CD4-positive, alpha-beta T cell (primary cell): ENCODE data around the gene CRB1. TPM values are rescaled to one million over a fixed set of nuclear protein-coding genes. Genes with fewer than 3 reads are reported as not detected.

Source experiments
- ATAC-seq: fragments of 200-7000 bp; cut with Tn5 transposase; one replicate; pipeline ENCODE4 v1.10.0; 2022; ENCODE audit warnings: mild to moderate bottlenecking; ENCODE audit not compliant: poor library complexity
- CTCF ChIA-PET: fragments of 350-600 bp; sonication (Branson Sonifier 250); formaldehyde crosslinking; loops from one replicate; lab custom pipeline; 2021; ENCODE audit warnings: antibody characterized with exemption, inconsistent platforms; lab: Charles Lee
- POLR2A ChIA-PET: fragments of 350-600 bp; sonication (Branson Sonifier 250); formaldehyde crosslinking; loops from one replicate; lab custom pipeline; 2021; ENCODE audit warnings: antibody characterized with exemption, inconsistent platforms; lab: Charles Lee
- DNase-seq, 14 experiments: peaks; one replicate each; pipeline ENCODE4 v3.0.0-alpha.2; 2013 to 2020; ENCODE audit warnings: mixed read lengths in 2 of 14
- H3K27ac ChIP-seq, 2 donors: one replicate each; pipeline versions ENCODE4 v1.5.1 to v1.7.0; 2013; ENCODE audit warnings: low read length in 2 of 2, low read depth in 1 of 2, mild to moderate bottlenecking in 1 of 2
- H3K27me3 ChIP-seq, 2 experiments: 1 replicate in 1 of 2; 2 replicates in 1 of 2; pipeline versions ENCODE4 v1.6.1 to v1.7.0; 2013; ENCODE audit warnings: low read length in 2 of 2, control low read depth in 1 of 2, mild to moderate bottlenecking in 1 of 2, moderate library complexity in 1 of 2; ENCODE audit not compliant: insufficient read depth in 2 of 2, control insufficient read depth in 1 of 2
- H3K36me3 ChIP-seq: one replicate; pipeline ENCODE4 v1.6.1; 2013; ENCODE audit warnings: low read length, control low read depth; ENCODE audit not compliant: insufficient read depth
- H3K4me1 ChIP-seq: one replicate; pipeline ENCODE4 v1.6.1; 2013; ENCODE audit warnings: low read length, control low read depth; ENCODE audit not compliant: insufficient read depth
- H3K4me3 ChIP-seq: one replicate; pipeline ENCODE4 v1.5.1; 2013; ENCODE audit warnings: mild to moderate bottlenecking, low read length, moderate library complexity
- H3K9me3 ChIP-seq, 2 experiments: 1 replicate in 1 of 2; 2 replicates in 1 of 2; pipeline versions ENCODE4 v1.6.1 to v1.7.0; 2013; ENCODE audit warnings: low read length in 2 of 2, mild to moderate bottlenecking in 2 of 2, control low read depth in 1 of 2, moderate library complexity in 1 of 2; ENCODE audit not compliant: control insufficient read depth in 1 of 2, insufficient read depth in 1 of 2
- H3K27ac Mint-ChIP-seq: one replicate; pipeline ENCODE4 v1.8.0; 2020; ENCODE audit warnings: mixed read lengths
- H3K27me3 Mint-ChIP-seq: one replicate; pipeline ENCODE4 v1.8.0; 2021; ENCODE audit warnings: mixed read lengths
- H3K36me3 Mint-ChIP-seq: one replicate; pipeline ENCODE4 v1.8.0; 2021; ENCODE audit warnings: low read depth, mixed read lengths
- H3K4me1 Mint-ChIP-seq: one replicate; pipeline ENCODE4 v1.8.0; 2021; ENCODE audit warnings: low read depth, mixed read lengths
- H3K4me3 Mint-ChIP-seq: one replicate; pipeline ENCODE4 v1.8.0; 2020; ENCODE audit warnings: mild to moderate bottlenecking, mixed read lengths
- H3K9me3 Mint-ChIP-seq: one replicate; pipeline ENCODE4 v1.8.0; 2020; ENCODE audit warnings: mixed read lengths
- intact Hi-C, 2 experiments: fragments of 100-400 bp; cut with DNase I in 1 of 2; cut with micrococcal nuclease in 1 of 2; formaldehyde crosslinking; loops; one replicate each; pipeline versions ENCODE4 v1.15.1 to v1.9.0; 2023 to 2025; cut with DNase I, micrococcal nuclease
- polyA plus RNA-seq, 2 donors: library from polyadenylated mRNA; unstranded; fragments of 120-200 nt; gene quantifications; one replicate each; pipeline ENCODE4 v1.2.1, GENCODE V29; 2013
- total RNA-seq, 174 experiments: library from RNA in 2 of 174; stranded (reverse) in 2 of 174; gene quantifications; one replicate each; pipeline ENCODE4 v1.2.3 and lab custom pipeline; 2021 to 2026
- TF ChIP-seq, protein P1 (sequence below): fragments of 200-600 bp; IDR thresholded peaks from one replicate; pipeline ENCODE4 v1.8.0; 2022; ENCODE audit warnings: antibody characterized with exemption, mild to moderate bottlenecking

Gene CRB1
- total RNA-seq (under 1 TPM; 0.17 to 0.25 TPM), total RNA-seq (lab: John Stamatoyannopoulos, UW) (0 to 1.9 (median 0.11) reads per million in 172 experiments)
- 0.13 TPM for polyA plus RNA-seq (2013, experiment 1 of 2)
- polyA plus RNA-seq (2013, experiment 2 of 2), result 0.11 TPM

DNA sequence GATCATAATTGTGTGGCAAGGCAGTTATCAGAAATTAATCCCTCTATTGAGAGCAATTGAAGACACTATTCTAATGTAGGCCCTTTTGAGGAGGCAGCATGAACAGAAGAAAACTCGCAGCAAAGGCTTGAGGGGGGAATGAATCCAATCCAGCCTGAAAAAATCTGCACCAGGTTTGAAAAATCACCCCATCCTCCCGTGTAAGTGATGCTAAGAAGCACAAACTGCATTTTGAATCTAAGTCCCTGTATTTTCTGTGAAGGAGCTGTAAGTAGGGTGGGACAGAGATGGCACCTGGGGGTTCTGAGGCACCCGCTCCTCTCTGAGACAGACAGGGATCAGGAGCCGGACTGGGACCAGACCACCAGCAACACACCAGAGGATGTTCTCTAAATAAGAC, at the start of gene CRB1:
Gene CRB1 (plus strand): TSS at position 241 of the 400 bp plus-strand sequence. CDS start 161 bp downstream, outside the sequence.
- intact Hi-C loops, result no loop called here
- H3K36me3 Mint-ChIP-seq, result no peaks in the 10 kb centered on the region
- DNase-seq, result no peak
- no peaks in the 10 kb centered on the region for H3K4me1 Mint-ChIP-seq
- Histone ChIP-seq H3K27ac (no peak within 1 kb of the TSS), H3K9me3 (no peaks in the 10 kb centered on the region), H3K27me3 (no peaks in the 10 kb centered on the region), H3K36me3 (no peaks in the 10 kb centered on the region), H3K4me3 (no peak within 1 kb of the TSS), H3K4me1 (no peaks in the 10 kb centered on the region)
- no peaks in the 10 kb centered on the region for H3K27me3 Mint-ChIP-seq
- H3K27ac Mint-ChIP-seq, result no peak within 1 kb of the TSS
- ChIA-PET CTCF (interaction anchor here (0.5 kb wide), 1 partner anchor 1716 kb away, joined by 3 read pairs; no protein-coding TSS in a partner anchor), POLR2A (no interaction called here)
- no peak for ATAC-seq
- TF ChIP-seq, protein P1, sequence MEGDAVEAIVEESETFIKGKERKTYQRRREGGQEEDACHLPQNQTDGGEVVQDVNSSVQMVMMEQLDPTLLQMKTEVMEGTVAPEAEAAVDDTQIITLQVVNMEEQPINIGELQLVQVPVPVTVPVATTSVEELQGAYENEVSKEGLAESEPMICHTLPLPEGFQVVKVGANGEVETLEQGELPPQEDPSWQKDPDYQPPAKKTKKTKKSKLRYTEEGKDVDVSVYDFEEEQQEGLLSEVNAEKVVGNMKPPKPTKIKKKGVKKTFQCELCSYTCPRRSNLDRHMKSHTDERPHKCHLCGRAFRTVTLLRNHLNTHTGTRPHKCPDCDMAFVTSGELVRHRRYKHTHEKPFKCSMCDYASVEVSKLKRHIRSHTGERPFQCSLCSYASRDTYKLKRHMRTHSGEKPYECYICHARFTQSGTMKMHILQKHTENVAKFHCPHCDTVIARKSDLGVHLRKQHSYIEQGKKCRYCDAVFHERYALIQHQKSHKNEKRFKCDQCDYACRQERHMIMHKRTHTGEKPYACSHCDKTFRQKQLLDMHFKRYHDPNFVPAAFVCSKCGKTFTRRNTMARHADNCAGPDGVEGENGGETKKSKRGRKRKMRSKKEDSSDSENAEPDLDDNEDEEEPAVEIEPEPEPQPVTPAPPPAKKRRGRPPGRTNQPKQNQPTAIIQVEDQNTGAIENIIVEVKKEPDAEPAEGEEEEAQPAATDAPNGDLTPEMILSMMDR, result no peak
- no peak within 1 kb of the TSS for H3K4me3 Mint-ChIP-seq
- no peaks in the 10 kb centered on the region for H3K9me3 Mint-ChIP-seq

DNA sequence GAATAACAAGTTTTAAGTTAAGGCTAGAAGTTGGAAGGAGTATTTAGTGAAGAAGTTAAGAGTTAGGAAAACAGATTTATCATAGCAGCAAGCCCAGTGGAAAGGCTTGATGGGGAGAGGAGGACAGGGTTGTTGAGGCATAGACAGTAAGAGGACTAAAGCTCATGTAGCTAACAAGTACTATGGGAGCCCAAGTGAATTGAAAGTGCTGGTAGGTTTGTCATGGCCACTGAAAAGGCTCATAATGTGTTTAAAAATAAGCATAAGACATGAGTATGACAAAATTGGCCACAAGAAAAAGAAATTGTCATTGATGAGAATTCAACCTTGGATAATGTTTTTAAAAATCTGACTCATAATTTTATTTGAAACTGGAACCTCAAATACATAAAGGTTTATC, 49.2 kb upstream of the CRB1 start:
- no peaks in the 10 kb centered on the region for H3K4me1 Mint-ChIP-seq
- ChIA-PET POLR2A (no interaction called here), CTCF (no interaction called here)
- H3K4me1 ChIP-seq, result no peaks in the 10 kb centered on the region
- no peak overlapping the region for H3K27ac Mint-ChIP-seq
- intact Hi-C loops, result no loop called here
- H3K9me3 ChIP-seq, result no peaks in the 10 kb centered on the region
- no peaks in the 10 kb centered on the region for H3K27me3 ChIP-seq
- H3K4me3 Mint-ChIP-seq, result no peak overlapping the region
- peaks cover 4% of the 10 kb centered on the region for H3K9me3 Mint-ChIP-seq
- H3K27me3 Mint-ChIP-seq, result no peaks in the 10 kb centered on the region
- TF ChIP-seq, protein P1, result no peak
- DNase-seq (no peak), ATAC-seq (no peak)
- no peak overlapping the region for H3K4me3 ChIP-seq
- no peaks in the 10 kb centered on the region for H3K36me3 ChIP-seq
- H3K27ac ChIP-seq, result no peak overlapping the region
- no peaks in the 10 kb centered on the region for H3K36me3 Mint-ChIP-seq

DNA sequence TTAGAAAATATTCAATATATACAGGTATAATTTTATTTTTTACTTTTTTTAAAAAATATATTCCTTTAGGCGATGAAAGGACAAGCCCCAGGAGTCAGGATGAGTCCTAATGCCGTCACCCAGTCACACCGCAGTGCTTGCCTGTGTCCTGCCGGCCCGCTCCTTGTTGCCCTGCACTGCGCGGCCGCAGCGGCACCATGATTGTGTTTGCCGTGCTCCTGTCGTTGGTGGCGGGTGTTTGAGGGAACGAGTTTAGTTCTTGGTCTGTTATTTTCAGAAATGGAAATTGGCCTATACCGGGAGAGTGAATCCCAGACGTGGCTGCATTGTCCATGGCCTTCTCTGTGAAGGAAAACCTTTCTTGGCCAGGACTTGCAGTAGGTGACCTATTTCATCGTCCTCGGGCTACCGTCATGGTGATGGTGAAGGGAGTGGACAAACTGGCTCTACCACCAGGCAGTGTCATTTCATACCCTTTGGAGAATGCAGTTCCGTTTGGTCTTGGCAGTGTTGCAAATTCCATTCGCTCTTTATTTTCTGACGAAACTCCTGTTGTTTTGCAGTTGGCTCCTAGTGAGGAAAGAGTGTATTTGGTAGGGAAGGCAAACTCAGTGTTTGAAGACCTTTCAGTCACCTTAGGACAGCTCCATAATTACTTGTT, 45.9 kb upstream of the CRB1 start:
- no peaks in the 10 kb centered on the region for H3K36me3 Mint-ChIP-seq
- POLR2A ChIA-PET, result no interaction called here

More for the DNA sequence above, 45.9 kb upstream of the CRB1 start:
- H3K9me3 ChIP-seq, result no peaks in the 10 kb centered on the region
- CTCF ChIA-PET, result no interaction called here
- H3K36me3 ChIP-seq, result no peaks in the 10 kb centered on the region
- intact Hi-C loops, result no loop called here
- no peaks in the 10 kb centered on the region for H3K27me3 ChIP-seq
- Mint-ChIP-seq H3K4me1 (no peaks in the 10 kb centered on the region), H3K9me3 (no peaks in the 10 kb centered on the region), H3K27ac (no peak overlapping the region), H3K4me3 (no peak overlapping the region), H3K27me3 (no peaks in the 10 kb centered on the region)
- no peak overlapping the region for H3K27ac ChIP-seq
- TF ChIP-seq, protein P1, result no peak
- H3K4me3 ChIP-seq, result no peak overlapping the region
- DNase-seq (no peak), ATAC-seq (no peak)
- H3K4me1 ChIP-seq, result no peaks in the 10 kb centered on the region
